IPS-18c (cell line): ENCODE results near the gene PIWIL1.

Source experiments
- H3K4me3 ChIP-seq: 2 replicates; pipeline ENCODE4 v1.7.0; 2013; ENCODE audit warnings: low read depth, mild to moderate bottlenecking, low read length, moderate library complexity; ENCODE audit not compliant: insufficient read depth
- H3K9me3 ChIP-seq: one replicate; pipeline ENCODE4 v1.6.1; 2013; ENCODE audit warnings: mild to moderate bottlenecking, low read length, moderate library complexity; ENCODE audit not compliant: control insufficient read depth, insufficient read depth

Gene PIWIL1

GRCh38 chr12:130337488-130338303 lies at the start of gene PIWIL1:
Gene PIWIL1 (plus strand): TSS chr12:130337887. CDS start chr12:130342592, 4,705 bp downstream.
- Histone ChIP-seq H3K9me3 (no peaks in the 10 kb centered on the region), H3K4me3 (no peak within 1 kb of the TSS)

DNA sequence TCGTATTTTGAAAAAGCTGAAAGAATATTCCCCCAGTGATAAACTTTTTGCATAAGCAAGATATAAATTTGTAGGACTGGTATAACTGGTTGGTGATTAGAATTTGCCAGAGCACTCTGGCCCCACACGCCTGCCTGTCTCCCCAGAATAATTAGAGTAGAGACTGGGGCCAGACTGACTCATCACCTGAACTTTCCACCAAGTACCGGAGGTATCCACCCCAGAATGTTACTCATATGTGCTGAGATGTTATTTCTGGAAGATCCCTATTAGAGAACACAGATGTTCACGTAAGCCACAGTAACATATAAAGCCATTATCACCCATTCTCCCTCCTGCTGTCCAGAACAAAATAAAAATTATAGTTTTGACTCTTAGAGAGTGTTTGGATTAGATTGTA lies 49.5 kb upstream of the PIWIL1 start:
- Histone ChIP-seq H3K4me3 (no peak overlapping the region), H3K9me3 (peaks cover 8% of the 10 kb centered on the region)

- no peak overlapping the region for H3K4me3 ChIP-seq
- peaks cover 8% of the 10 kb centered on the region for H3K9me3 ChIP-seq
Observed at GRCh38 chr12:130288691-130289090, 49.0 kb upstream of the PIWIL1 start.

- H3K4me3 ChIP-seq: no peak overlapping the region
- peaks cover 6% of the 10 kb centered on the region for H3K9me3 ChIP-seq
Observed at GRCh38 chr12:130290114-130290513, 47.6 kb upstream of the PIWIL1 start.

- Histone ChIP-seq H3K4me3 (no peak overlapping the region), H3K9me3 (peaks cover 2% of the 10 kb centered on the region)
Observed at GRCh38 chr12:130298322-130299021, 39.2 kb upstream of the PIWIL1 start.

DNA sequence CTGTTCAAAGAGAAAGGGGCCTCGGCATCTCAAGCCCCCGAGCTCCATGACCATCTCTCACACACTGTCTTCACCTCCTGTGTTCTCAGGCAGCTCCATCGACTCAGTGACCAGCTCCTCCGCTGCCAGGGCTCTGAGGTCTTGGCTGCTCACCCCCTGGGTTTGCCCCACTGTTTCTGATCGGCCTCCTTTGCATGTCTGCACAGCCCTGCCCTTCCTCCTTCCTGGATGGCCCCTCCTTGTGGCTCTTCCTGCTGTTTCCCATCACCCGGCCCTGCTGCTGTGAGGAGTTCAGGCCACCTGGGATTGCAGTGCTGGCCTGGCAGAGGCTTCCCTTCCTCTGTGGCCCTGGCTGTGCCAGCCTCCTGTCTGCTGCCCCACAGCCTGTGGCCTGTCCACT lies 38.1 kb upstream of the PIWIL1 start:
- Histone ChIP-seq H3K9me3 (peaks cover 2% of the 10 kb centered on the region), H3K4me3 (no peak overlapping the region)

GRCh38 chr12:130300090-130300489 lies 37.6 kb upstream of the PIWIL1 start:
- H3K4me3 ChIP-seq: no peak overlapping the region
- H3K9me3 ChIP-seq: peaks cover 2% of the 10 kb centered on the region

DNA sequence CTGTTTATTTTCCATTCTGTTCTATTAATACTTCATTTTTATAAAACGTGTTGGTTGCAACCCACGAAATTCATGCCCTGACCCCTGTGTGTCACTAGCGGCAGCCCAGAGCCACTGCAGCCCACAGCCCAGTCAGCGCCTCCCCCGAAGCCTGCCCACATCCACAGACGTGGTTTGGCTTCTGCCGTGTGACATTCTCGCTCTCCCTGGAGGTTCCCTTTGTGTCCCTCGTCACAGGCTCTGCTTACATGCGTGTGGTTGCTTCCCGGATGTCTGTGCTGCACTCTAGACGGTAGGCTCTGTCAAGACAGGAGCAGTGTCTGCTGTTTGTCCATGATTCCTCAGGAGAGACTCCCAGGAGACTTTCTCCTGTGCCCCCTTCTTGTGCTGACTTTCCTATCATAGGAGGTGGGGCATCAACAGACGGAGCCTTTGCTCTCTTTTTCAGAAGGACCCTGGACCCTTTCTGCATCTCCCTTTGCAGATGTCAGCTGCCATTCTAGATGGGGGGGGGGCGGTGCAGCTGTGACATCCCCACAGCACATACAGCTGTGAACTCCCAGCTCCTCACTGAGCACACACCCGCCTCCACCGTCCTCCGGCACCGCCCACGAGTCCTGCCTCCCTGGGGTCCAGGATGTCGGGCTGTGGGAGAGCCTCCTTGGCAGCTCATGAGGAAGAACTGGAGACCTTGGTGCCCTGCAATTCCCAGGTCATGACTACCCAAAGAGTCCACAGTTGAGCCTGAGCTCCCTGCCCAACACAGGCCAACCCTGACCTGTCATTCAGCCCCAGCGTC lies 36.8 kb upstream of the PIWIL1 start:
- Histone ChIP-seq H3K4me3 (no peak overlapping the region), H3K9me3 (peaks cover 2% of the 10 kb centered on the region)

- peaks cover 2% of the 10 kb centered on the region for H3K9me3 ChIP-seq
- no peak overlapping the region for H3K4me3 ChIP-seq
Observed at GRCh38 chr12:130301559-130301958, 36.1 kb upstream of the PIWIL1 start.

DNA sequence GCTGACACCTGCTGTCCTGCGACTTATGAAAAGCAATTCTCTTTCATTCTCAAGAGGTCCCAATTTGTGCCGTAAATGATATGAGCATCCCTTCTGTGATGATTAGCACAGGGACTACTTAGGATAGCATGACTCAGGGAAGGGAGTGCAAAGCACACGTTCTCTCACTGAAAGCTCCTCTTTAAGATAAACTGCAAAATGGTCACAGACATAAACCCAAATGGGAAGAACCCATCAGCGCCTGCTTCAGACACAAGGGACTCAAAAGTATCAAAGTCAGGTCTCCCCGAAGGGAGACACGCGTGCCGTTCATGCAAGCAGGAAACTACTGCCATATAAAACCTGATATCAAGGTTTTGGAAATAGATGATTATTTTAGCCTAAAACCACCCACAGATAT lies 33.9 kb upstream of the PIWIL1 start:
- Histone ChIP-seq H3K4me3 (no peak overlapping the region), H3K9me3 (no peaks in the 10 kb centered on the region)

- H3K4me3 ChIP-seq: no peak overlapping the region
- H3K9me3 ChIP-seq: peaks cover 4% of the 10 kb centered on the region
Observed at GRCh38 chr12:130307859-130308258, 29.8 kb upstream of the PIWIL1 start.

DNA sequence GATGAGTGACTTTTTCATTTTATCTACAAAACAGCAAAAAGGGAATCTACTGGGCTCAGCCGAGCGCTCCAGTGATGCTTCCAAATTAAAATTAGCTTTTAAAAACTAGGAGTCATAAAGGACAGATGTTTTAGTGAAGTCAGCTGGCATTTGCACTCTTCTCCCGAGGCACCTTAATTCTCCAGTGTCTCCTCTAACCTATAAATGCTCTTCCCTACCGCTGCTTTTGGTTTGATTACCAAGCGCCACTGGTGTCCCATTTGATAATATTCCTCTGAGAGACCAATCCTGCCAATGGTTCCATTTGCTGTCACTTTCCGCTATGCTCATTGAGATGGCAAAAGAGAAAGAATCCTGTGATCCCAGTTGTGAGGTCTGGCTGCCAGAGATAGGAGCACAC lies 29.3 kb upstream of the PIWIL1 start:
- Histone ChIP-seq H3K9me3 (peaks cover 4% of the 10 kb centered on the region), H3K4me3 (no peak overlapping the region)

DNA sequence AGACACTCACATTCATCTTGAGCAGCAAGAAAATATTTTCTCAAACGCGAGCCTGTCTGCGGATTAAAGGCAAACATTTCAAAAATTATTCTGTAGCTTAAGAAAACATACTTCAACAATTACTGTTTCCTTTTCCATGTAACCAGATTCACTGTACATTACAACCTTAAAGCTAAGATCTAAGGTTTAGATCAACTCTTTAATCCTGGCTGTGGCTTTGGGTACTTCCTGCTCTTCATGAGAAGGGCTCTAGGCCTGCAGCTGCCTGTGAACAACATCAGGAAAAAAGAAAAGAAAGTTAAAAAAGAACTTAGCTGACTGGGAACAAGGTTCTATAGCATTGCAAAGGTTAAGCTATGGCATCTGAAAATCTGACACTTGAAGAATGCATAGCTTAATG lies 21.4 kb upstream of the PIWIL1 start:
- peaks cover 4% of the 10 kb centered on the region for H3K9me3 ChIP-seq
- no peak overlapping the region for H3K4me3 ChIP-seq

DNA sequence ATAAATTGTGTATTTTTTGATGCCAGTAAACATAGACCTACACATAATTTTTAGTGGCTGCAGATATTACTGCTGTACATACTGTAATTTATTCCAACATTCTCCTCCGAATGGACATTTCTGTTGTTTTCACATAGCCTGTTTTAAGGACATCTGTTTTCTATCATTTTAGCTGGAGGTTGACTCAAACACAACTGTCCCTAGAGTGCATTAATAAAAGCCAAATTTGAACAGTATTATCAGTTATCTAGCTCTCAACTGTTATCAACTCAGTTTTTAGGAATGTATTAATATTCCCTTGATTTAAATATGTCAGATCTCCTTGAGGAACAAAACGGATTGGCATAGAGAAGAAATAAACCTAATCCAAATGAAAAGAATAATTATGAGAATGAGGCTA lies 17.2 kb upstream of the PIWIL1 start:
- Histone ChIP-seq H3K9me3 (no peaks in the 10 kb centered on the region), H3K4me3 (no peak overlapping the region)

- H3K4me3 ChIP-seq: no peak overlapping the region
- no peaks in the 10 kb centered on the region for H3K9me3 ChIP-seq
Observed at GRCh38 chr12:130322263-130322662, 15.4 kb upstream of the PIWIL1 start.

DNA sequence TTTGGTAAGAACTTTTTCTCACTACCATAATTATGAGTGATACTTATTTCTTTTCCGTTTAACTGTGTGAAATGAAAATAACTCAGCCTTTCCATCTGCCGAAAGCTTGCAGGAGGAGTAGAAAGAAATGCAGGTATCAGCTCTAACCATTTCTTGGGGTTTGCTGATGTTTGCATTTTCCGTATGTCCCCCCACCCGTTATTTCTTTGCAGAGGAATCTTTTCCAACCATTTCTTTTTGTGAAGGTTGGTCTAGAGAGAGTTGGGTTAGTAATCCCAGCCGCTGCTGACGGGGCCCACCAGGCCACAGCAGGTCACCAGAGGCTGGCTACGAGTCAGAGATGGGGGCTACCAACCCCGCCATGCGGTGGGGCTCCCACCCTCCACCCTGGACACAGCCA lies 7.0 kb upstream of the PIWIL1 start:
- Histone ChIP-seq H3K9me3 (no peaks in the 10 kb centered on the region), H3K4me3 (no peak overlapping the region)

GRCh38 chr12:130331146-130331545 lies 6.5 kb upstream of the PIWIL1 start:
- no peak overlapping the region for H3K4me3 ChIP-seq
- H3K9me3 ChIP-seq: no peaks in the 10 kb centered on the region

DNA sequence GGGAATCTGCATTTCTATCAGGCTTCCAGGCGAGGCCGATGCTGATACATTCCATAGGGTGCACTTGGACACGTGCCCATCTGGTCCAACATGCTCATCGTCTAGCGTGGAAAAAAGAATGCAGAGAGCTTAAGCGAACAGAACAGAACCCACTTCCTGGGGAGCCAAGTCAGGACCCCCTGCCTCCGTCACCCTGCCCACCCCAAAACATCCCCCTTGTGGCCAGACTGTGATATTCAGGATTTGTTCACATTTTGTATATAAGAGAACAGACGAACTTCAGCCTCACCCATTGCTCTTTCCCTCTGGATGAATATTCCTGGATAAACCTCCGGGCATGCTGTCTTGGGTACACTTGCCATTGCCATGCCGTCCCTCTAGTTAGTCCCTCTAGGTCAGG lies 4.3 kb upstream of the PIWIL1 start:
- H3K4me3 ChIP-seq: no peak overlapping the region
- H3K9me3 ChIP-seq: no peaks in the 10 kb centered on the region
